ENCODE data around the gene BEAN1. TPM values are rescaled to one million over a fixed set of nuclear protein-coding genes. Genes with fewer than 3 reads are reported as not detected.

The BEAN1 gene
- polyA plus RNA-seq, 1 donor from 2014 or later = 0.16 TPM

- no peak for TF ChIP-seq RAD21 (conservative IDR thresholded peaks at IDR 0.05)
- no peak for TF ChIP-seq REST (IDR thresholded peaks at IDR 0.05; ENCODE audit: borderline replicate concordance)
- no peaks in the 10 kb centered on the region for H4K20me1 ChIP-seq (ENCODE audit: insufficient read depth)
- H3K4me2 ChIP-seq (ENCODE audit: low read length) = no peak overlapping the region
- no peaks in the 10 kb centered on the region for H3F3A ChIP-seq (ENCODE audit: insufficient read depth, low read length, poor library complexity, severe bottlenecking)
- H3K9me3 ChIP-seq (ENCODE audit: low read length) = no peaks in the 10 kb centered on the region
- no peak overlapping the region for H3K9ac ChIP-seq (ENCODE audit: low read length)
- no peak overlapping the region for H3K27ac ChIP-seq (ENCODE audit: low read length)
- no peak overlapping the region for H2AFZ ChIP-seq (ENCODE audit: low read depth, low read length)
- no peak overlapping the region for H3K4me3 ChIP-seq (ENCODE audit: low read length)
- H3K9me2 ChIP-seq (ENCODE audit: insufficient read depth, low read length) = no peaks in the 10 kb centered on the region
- H3K36me3 ChIP-seq (ENCODE audit: insufficient read depth, low read length) = no peaks in the 10 kb centered on the region
- no peaks in the 10 kb centered on the region for H3K79me2 ChIP-seq (replicated peaks; ENCODE audit: insufficient read depth, low read length)
- H3K27me3 ChIP-seq (ENCODE audit: insufficient read depth, low read depth, low read length) = no peaks in the 10 kb centered on the region
Measured at GRCh38 chr16:66510711-66511601, 83.9 kb downstream of the BEAN1 start.

- H3K27me3 ChIP-seq (ENCODE audit: insufficient read depth, low read depth, low read length) = no peaks in the 10 kb centered on the region
- H3K36me3 ChIP-seq (ENCODE audit: insufficient read depth, low read length) = no peaks in the 10 kb centered on the region
- H3K9me2 ChIP-seq (ENCODE audit: insufficient read depth, low read length) = no peaks in the 10 kb centered on the region
- H3K79me2 ChIP-seq (replicated peaks; ENCODE audit: insufficient read depth, low read length) = no peaks in the 10 kb centered on the region
- no peak overlapping the region for H2AFZ ChIP-seq (ENCODE audit: low read depth, low read length)
- no peak overlapping the region for H3K4me3 ChIP-seq (ENCODE audit: low read length)
- H3F3A ChIP-seq (ENCODE audit: insufficient read depth, low read length, poor library complexity, severe bottlenecking) = no peaks in the 10 kb centered on the region
- no peak overlapping the region for H3K9ac ChIP-seq (ENCODE audit: low read length)
- H3K9me3 ChIP-seq (ENCODE audit: low read length) = no peaks in the 10 kb centered on the region
- no peak for TF ChIP-seq CTCF (IDR thresholded peaks at IDR 0.05; ENCODE audit: poor library complexity, severe bottlenecking)
- no peak for TF ChIP-seq RAD21 (conservative IDR thresholded peaks at IDR 0.05)
- TF ChIP-seq SMC3 (conservative IDR thresholded peaks at IDR 0.05; ENCODE audit: poor library complexity) = no peak
- TF ChIP-seq POLR2AphosphoS5 (IDR thresholded peaks at IDR 0.05) = no peak
- no peak for TF ChIP-seq REST (IDR thresholded peaks at IDR 0.05; ENCODE audit: borderline replicate concordance)
- no peak for TF ChIP-seq TAF1 (IDR thresholded peaks at IDR 0.05; ENCODE audit: low read depth)
- TF ChIP-seq MXI1 (conservative IDR thresholded peaks at IDR 0.05; ENCODE audit: poor library complexity, severe bottlenecking) = no peak
- no peaks in the 10 kb centered on the region for H4K20me1 ChIP-seq (ENCODE audit: insufficient read depth)
- H3K4me2 ChIP-seq (ENCODE audit: low read length) = no peak overlapping the region
- H3K27ac ChIP-seq (ENCODE audit: low read length) = no peak overlapping the region
Measured at GRCh38 chr16:66511602-66512271, 84.6 kb downstream of the BEAN1 start.
